Endothelial cell of umbilical vein (primary cell): ENCODE measurements around the gene TYK2. TPM values are rescaled to one million over a fixed set of nuclear protein-coding genes. Genes with fewer than 3 reads are reported as not detected.

Experiments
- Bru-seq: library from RNA; stranded (reverse); fragments of 400-500 nt; gene quantifications from one replicate; lab custom pipeline; 2021; lab: Mats Ljungman, UMichigan
- BruChase-seq, 2 experiments: library from RNA; stranded (reverse); fragments of 400-500 nt; gene quantifications; one replicate each; lab custom pipeline; 2021; lab: Mats Ljungman, UMichigan
- BruUV-seq: library from RNA; stranded (reverse); fragments of 400-500 nt; replicated peaks from 2 replicates; lab custom pipeline; 2021; lab: Mats Ljungman, UMichigan
- CTCF ChIA-PET: fragments of 300-600, 350-600 bp; sonication (Branson Sonifier 250); formaldehyde crosslinking; loops from one replicate; lab custom pipeline; 2021; ENCODE audit warnings: antibody characterized with exemption, inconsistent platforms; lab: Charles Lee
- POLR2A ChIA-PET: fragments of 300-600, 350-600 bp; sonication (Branson Sonifier 250); formaldehyde crosslinking; loops from one replicate; lab custom pipeline; 2021; ENCODE audit warnings: antibody characterized with exemption, inconsistent platforms; lab: Charles Lee
- DNase-seq: peaks from one replicate; pipeline ENCODE4 v3.0.0-alpha.2; 2011; ENCODE audit warnings: low read depth, low spot score
- FAIRE-seq: peaks from 2 replicates; lab custom pipeline; 2011; peaks lifted over from hg19 to GRCh38; lab: Jason Lieb, UNC
- H2AFZ ChIP-seq: 2 replicates; pipeline ENCODE4 v1.6.0; 2012; ENCODE audit warnings: low read depth, low read length, control low read depth, inconsistent platforms
- H3K27ac ChIP-seq: 2 replicates; pipeline ENCODE4 v1.5.1; 2011; ENCODE audit warnings: low read depth, mild to moderate bottlenecking, control low read depth, low read length, moderate library complexity; ENCODE audit not compliant: insufficient read depth
- H3K27me3 ChIP-seq, 2 experiments: 2 replicates each; pipeline versions ENCODE4 v1.6.0 to v1.6.1; 2011; ENCODE audit warnings: low read length in 2 of 2, mixed read lengths in 1 of 2; ENCODE audit not compliant: control insufficient read depth in 2 of 2, insufficient read depth in 2 of 2
- H3K36me3 ChIP-seq, 2 experiments: 2 replicates in 1 of 2; 3 replicates in 1 of 2; pipeline ENCODE4 v1.5.1; 2011; ENCODE audit warnings: low read length in 2 of 2, mild to moderate bottlenecking in 1 of 2, moderate library complexity in 1 of 2; ENCODE audit not compliant: control insufficient read depth in 2 of 2, insufficient read depth in 2 of 2; ENCODE audit errors: extremely low read depth in 1 of 2
- H3K4me1 ChIP-seq: 3 replicates; pipeline ENCODE4 v1.5.1; 2011; ENCODE audit warnings: mild to moderate bottlenecking, low read length; ENCODE audit not compliant: control insufficient read depth, insufficient read depth; ENCODE audit errors: extremely low read depth
- H3K4me2 ChIP-seq: 2 replicates; pipeline ENCODE4 v1.6.1; 2011; ENCODE audit warnings: low read length, control low read depth, mixed read lengths; ENCODE audit not compliant: insufficient read depth
- H3K4me3 ChIP-seq, 3 experiments: fragments of 200-600 bp in 1 of 3; sonication (generic), shearing (Covaris generic) in 1 of 3; replicated peaks in 1 of 3; 2 replicates each; pipeline ENCODE4 v1.5.1; 2011 to 2016; ENCODE audit warnings: control low read depth in 3 of 3, low read length in 3 of 3, mild to moderate bottlenecking in 2 of 3, inconsistent platforms in 1 of 3, low read depth in 1 of 3, moderate library complexity in 1 of 3; ENCODE audit not compliant: insufficient read depth in 1 of 3
- H3K79me2 ChIP-seq: 2 replicates; pipeline ENCODE4 v1.6.0; 2012; ENCODE audit warnings: low read length, inconsistent platforms; ENCODE audit not compliant: control insufficient read depth, insufficient read depth
- H3K9ac ChIP-seq: replicated peaks from 2 replicates; pipeline ENCODE3; 2011; ENCODE audit warnings: low read length, control low read depth; ENCODE audit not compliant: insufficient read depth; ENCODE audit errors: extremely low read depth
- H3K9me1 ChIP-seq: replicated peaks from 3 replicates; pipeline ENCODE4 v1.6.0; 2011; ENCODE audit warnings: mild to moderate bottlenecking, low read length; ENCODE audit not compliant: control insufficient read depth, insufficient read depth; ENCODE audit errors: extremely low read depth
- H3K9me3 ChIP-seq: replicated peaks from 2 replicates; pipeline ENCODE4 v1.5.1; 2012; ENCODE audit warnings: low read length, inconsistent platforms; ENCODE audit not compliant: control insufficient read depth, insufficient read depth
- H4K20me1 ChIP-seq: replicated peaks from 2 replicates; pipeline ENCODE3; 2011; ENCODE audit warnings: mild to moderate bottlenecking, low read length; ENCODE audit not compliant: control insufficient read depth, insufficient read depth; ENCODE audit errors: extremely low read depth
- EZH2 ChIP-seq: IDR thresholded peaks from 2 replicates; pipeline ENCODE4 v1.6.1; 2012; ENCODE audit warnings: borderline replicate concordance, low read depth, mild to moderate bottlenecking, moderate library complexity, low read length, inconsistent platforms; ENCODE audit not compliant: severe bottlenecking
- MYC ChIP-seq: IDR thresholded peaks from one replicate; pipeline ENCODE4 v1.6.1; 2011; ENCODE audit warnings: mild to moderate bottlenecking, low read depth, low read length
- POLR2A ChIP-seq: IDR thresholded peaks from 2 replicates; pipeline ENCODE4 v1.6.1; 2012; ENCODE audit warnings: low read depth, mild to moderate bottlenecking, control low read depth, low read length
- POLR2AphosphoS5 ChIP-seq: IDR thresholded peaks from 2 replicates; pipeline ENCODE4 v1.6.1; 2012; ENCODE audit warnings: low read depth, mild to moderate bottlenecking, control low read depth, low read length, moderate library complexity; ENCODE audit not compliant: insufficient read depth
- dilution Hi-C: fragments of 300-500 bp; cut with MboI; formaldehyde crosslinking; loops from one replicate; pipeline ENCODE4 v1.15.0; 2019; ENCODE audit warnings: low sequenced_read_pairs; ENCODE audit not compliant: extremely low pct_ligation_motif_present
- intact Hi-C: fragments of 100-400 bp; cut with micrococcal nuclease; formaldehyde crosslinking; loops from one replicate; pipeline ENCODE4 v1.10.0; 2022
- long read RNA-seq: library from polyadenylated mRNA; stranded (forward); transcript quantifications from one replicate; pipeline ENCODE4 v2.0.0, GENCODE V29; 2021
- polyA minus RNA-seq, 3 experiments: library from RNA; depleted of rRNA, polyadenylated mRNA; stranded (reverse); fragments of >200 nt; gene quantifications; 1 replicate in 1 of 3; 2 replicates in 2 of 3; pipeline ENCODE4 v1.2.3, GENCODE V29; 2011
- polyA plus RNA-seq, 4 experiments: library from polyadenylated mRNA; depleted of rRNA in 3 of 4; stranded (reverse) in 3 of 4; unstranded in 1 of 4; fragments of >200 nt; gene quantifications; 2 replicates each; pipeline versions ENCODE4 v1.2.1 to v1.2.3, GENCODE V29; 2011 to 2012; ENCODE audit warnings: missing spikeins in 1 of 4
- total RNA-seq: library from RNA; stranded (reverse); gene quantifications from 2 replicates; pipeline ENCODE4 v1.2.3, GENCODE V29; 2021
- TF ChIP-seq, protein P1 (sequence below), 2 donors: IDR thresholded peaks; 1 replicate in 1 of 2; 2 replicates in 1 of 2; pipeline ENCODE4 v1.5.1; 2011; ENCODE audit warnings: low read length in 2 of 2, mild to moderate bottlenecking in 2 of 2, moderate library complexity in 2 of 2, control low read depth in 1 of 2, inconsistent platforms in 1 of 2, low read depth in 1 of 2; ENCODE audit not compliant: insufficient read depth in 1 of 2; ENCODE audit errors: extremely low read depth in 1 of 2

TYK2 gene
- total RNA-seq, result 138 and 142 TPM in 2 replicates
- 92.9 and 93.7 TPM in 2 replicates for polyA plus RNA-seq
- 64.1 and 77.2 TPM in 2 replicates for polyA plus RNA-seq (2011; cell fraction: cytosol; rRNA removed)
- polyA plus RNA-seq (2011; cell fraction: nucleus; rRNA removed), result 407 and 608 TPM in 2 replicates
- polyA plus RNA-seq (2012), result 94.1 and 115 TPM in 2 replicates
- 67.3 and 98.8 TPM in 2 replicates for polyA minus RNA-seq
- polyA minus RNA-seq (2011; cell fraction: cytosol; rRNA and poly(A)+ RNA removed), result 44.9 TPM
- polyA minus RNA-seq (2011; cell fraction: nucleus; rRNA and poly(A)+ RNA removed), result 109 and 141 TPM in 2 replicates
- percentile 53 among the genes with signal in this experiment for Bru-seq, nascent RNA
- BruChase-seq, experiment 1, labeled RNA remaining after a 6-hour chase, result percentile 75 among the genes with signal in this experiment
- percentile 66 among the genes with signal in this experiment for BruChase-seq, experiment 2, labeled RNA remaining after a 2-hour chase
- long read RNA-seq, full-length matches to known transcripts, result 41 of 96 reads
- long read RNA-seq, partial matches to known transcripts, result 19 of 96 reads
- long read RNA-seq, other reads (novel, unspliced or antisense), result 36 of 96 reads

DNA sequence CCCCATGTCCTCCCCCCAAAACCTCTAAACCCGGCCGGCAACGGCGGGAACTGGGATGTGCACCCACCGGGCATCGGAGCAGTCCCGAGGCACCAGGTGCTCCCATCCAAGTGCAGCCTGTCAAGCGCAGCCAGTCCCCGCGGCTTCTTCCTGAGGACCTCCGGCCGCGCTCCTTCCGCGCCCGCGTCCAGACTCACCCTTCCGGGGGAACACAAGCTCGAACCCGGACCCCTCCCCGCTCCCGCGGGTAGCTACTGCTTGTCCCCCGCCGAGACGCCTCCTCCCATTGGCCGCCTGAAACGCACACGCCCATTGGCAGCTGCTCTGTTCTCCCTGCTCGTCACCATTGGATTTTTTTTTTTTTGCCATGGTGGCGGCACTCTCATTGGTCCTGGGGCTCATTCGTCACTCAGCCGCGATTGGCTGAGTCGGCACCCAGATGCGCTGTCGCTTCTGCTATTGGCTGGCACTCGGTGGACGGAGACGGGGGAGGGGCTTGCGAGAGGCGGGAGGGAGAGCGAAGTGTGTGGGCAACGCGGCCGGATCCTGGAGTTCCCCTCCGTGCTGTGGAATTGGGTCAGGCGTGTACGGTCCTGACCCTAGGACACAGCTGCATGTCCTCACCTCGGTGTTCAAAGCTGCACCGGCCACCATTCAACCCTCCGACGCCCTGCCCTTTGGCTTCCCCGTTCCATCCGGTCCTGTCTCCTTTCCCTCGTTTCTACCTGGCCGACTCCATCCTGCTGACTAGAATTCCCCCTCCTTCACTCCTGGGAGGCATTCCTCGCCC is at the start of gene TYK2:
TSS of gene TYK2 (minus strand) at position 260 of the 790 bp plus-strand sequence. CDS start 2,166 bp downstream, outside the sequence.
- peak; percentile 69 for TF ChIP-seq MYC
- TF ChIP-seq POLR2AphosphoS5, result peak; percentile 84
- peak; percentile 90 for TF ChIP-seq POLR2A
- TF ChIP-seq, protein P1, sequence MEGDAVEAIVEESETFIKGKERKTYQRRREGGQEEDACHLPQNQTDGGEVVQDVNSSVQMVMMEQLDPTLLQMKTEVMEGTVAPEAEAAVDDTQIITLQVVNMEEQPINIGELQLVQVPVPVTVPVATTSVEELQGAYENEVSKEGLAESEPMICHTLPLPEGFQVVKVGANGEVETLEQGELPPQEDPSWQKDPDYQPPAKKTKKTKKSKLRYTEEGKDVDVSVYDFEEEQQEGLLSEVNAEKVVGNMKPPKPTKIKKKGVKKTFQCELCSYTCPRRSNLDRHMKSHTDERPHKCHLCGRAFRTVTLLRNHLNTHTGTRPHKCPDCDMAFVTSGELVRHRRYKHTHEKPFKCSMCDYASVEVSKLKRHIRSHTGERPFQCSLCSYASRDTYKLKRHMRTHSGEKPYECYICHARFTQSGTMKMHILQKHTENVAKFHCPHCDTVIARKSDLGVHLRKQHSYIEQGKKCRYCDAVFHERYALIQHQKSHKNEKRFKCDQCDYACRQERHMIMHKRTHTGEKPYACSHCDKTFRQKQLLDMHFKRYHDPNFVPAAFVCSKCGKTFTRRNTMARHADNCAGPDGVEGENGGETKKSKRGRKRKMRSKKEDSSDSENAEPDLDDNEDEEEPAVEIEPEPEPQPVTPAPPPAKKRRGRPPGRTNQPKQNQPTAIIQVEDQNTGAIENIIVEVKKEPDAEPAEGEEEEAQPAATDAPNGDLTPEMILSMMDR (IDR thresholded peaks at IDR 0.05; ENCODE audit: extremely low read depth in 1 of 2, insufficient read depth in 1 of 2, low read depth in 1 of 2, low read length in 2 of 2), result no peak
- TF ChIP-seq EZH2, result no peak
- peak within 1 kb of the TSS; percentile 78 to 96 (median 89) for H3K4me3 ChIP-seq
- DNase-seq (peak; percentile 99), FAIRE-seq (peak; percentile 99)
- BruUV-seq, result no TSS peak
- no peaks in the 10 kb centered on the region for H4K20me1 ChIP-seq
- H3K27me3 ChIP-seq, result no peaks in the 10 kb centered on the region
- H3K4me2 ChIP-seq, result peak within 1 kb of the TSS; percentile 93
- peak within 1 kb of the TSS; percentile 88 for H2AFZ ChIP-seq
- POLR2A ChIA-PET, result interaction anchor here (0.7 to 1.3 kb wide), 3 partner anchors 46 to 54 kb away, joined by 3 to 4 read pairs (median 3); partner anchors contain the start of gene RAVER1
- CTCF ChIA-PET, result interaction anchor here (0.6 to 4.7 kb wide), 7 partner anchors 8 to 121 kb away, joined by 3 to 35 read pairs (median 16); partner anchors contain the start of gene ICAM1
- H3K9me1 ChIP-seq, result no peaks in the 10 kb centered on the region
- peak within 1 kb of the TSS; percentile 70 for H3K9ac ChIP-seq
- H3K79me2 ChIP-seq, result peaks cover 7% of the 10 kb centered on the region
- peak within 1 kb of the TSS; percentile 10 for H3K27ac ChIP-seq
- peaks cover 12% of the 10 kb centered on the region for H3K4me1 ChIP-seq
- intact Hi-C loops, result loop anchor here (1.0 to 10.0 kb wide), 4 partner anchors 46 to 258 kb away; partner anchors contain the start of gene DNMT1
- dilution Hi-C loops, result no loop called here
- peaks cover 0 to 6% of the 10 kb centered on the region in 2 experiments for H3K36me3 ChIP-seq
- H3K9me3 ChIP-seq, result no peaks in the 10 kb centered on the region
